ENCODE measurements around the gene SERTM2.

SERTM2 gene

DNA sequence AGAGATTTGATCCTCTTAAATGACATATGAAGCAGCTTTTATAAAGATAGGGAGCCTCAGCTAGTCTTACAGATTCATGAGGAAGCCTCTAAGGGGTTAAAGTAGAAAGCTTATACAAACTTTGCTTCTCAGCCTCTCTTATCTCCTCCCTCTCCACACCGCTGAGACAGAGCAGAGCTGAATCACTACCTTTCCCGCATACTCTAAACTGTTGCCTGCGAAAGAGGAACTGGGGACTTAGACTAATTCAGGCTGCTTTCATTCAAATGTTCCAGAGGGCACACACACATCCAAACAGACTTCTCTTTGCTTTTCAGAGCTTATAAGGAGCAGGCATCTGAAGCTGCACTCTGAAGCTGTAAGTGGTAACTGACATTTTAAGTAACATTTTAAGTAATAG lies at the start of gene SERTM2:
TSS of gene SERTM2 (plus strand) at position 169 of the 400 bp plus-strand sequence. CDS start 7,213 bp downstream, outside the sequence.
- DNase-seq (ENCODE audit: low spot score in 2 of 2) (no peak), ATAC-seq (ENCODE audit: low read depth) (peak; percentile 37)
- no peaks in the 10 kb centered on the region for H3K36me3 Mint-ChIP-seq
- H3K27ac Mint-ChIP-seq = no peak within 1 kb of the TSS
- no peaks in the 10 kb centered on the region for H3K9me3 Mint-ChIP-seq
- H3K4me3 Mint-ChIP-seq = peak within 1 kb of the TSS; percentile 11
- peaks cover 3% of the 10 kb centered on the region for H3K27me3 Mint-ChIP-seq
- no peaks in the 10 kb centered on the region for H3K4me1 Mint-ChIP-seq

- ATAC-seq (ENCODE audit: low read depth) = no peak
- Mint-ChIP-seq H3K9me3 (no peaks in the 10 kb centered on the region), H3K36me3 (no peaks in the 10 kb centered on the region), H3K4me1 (no peaks in the 10 kb centered on the region), H3K27me3 (no peaks in the 10 kb centered on the region), H3K27ac (no peak overlapping the region), H3K4me3 (no peak overlapping the region)
- DNase-seq (ENCODE audit: low spot score in 2 of 2) = no peak
Observed at GRCh38 chrX:111465669-111466068, 45.8 kb upstream of the SERTM2 start.

- DNase-seq (ENCODE audit: low spot score in 2 of 2) (no peak), ATAC-seq (ENCODE audit: low read depth) (no peak)
- Mint-ChIP-seq H3K36me3 (no peaks in the 10 kb centered on the region), H3K4me1 (no peaks in the 10 kb centered on the region), H3K9me3 (peaks cover 5% of the 10 kb centered on the region), H3K27me3 (no peaks in the 10 kb centered on the region), H3K4me3 (no peak overlapping the region), H3K27ac (no peak overlapping the region)
Observed at GRCh38 chrX:111467896-111468295, 43.5 kb upstream of the SERTM2 start.

GRCh38 chrX:111470681-111471403 lies 40.6 kb upstream of the SERTM2 start:
- H3K36me3 Mint-ChIP-seq = no peaks in the 10 kb centered on the region
- no peak for DNase-seq (ENCODE audit: low spot score in 2 of 2)

DNA sequence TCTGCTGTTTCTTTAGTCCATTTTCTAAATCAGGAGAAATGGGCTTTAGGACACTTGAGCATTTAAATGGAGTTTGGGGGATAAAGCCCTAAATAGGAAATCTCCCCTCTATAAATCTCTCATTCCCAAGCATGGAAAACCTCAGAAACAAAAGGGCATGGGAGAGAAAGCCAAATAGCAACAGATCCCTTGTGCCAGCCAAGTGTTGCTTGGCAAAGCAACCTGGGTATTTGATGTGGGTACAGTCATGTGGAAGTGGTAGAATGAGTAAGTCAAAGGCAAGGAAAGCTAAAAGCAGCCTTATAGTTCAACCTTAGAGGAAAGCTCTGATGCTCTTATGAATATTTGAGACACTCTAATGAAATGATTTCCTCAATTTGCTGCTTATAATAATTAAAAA lies 29.5 kb upstream of the SERTM2 start:
- Mint-ChIP-seq H3K4me3 (no peak overlapping the region), H3K9me3 (peaks cover 2% of the 10 kb centered on the region), H3K27me3 (no peaks in the 10 kb centered on the region), H3K36me3 (no peaks in the 10 kb centered on the region), H3K4me1 (no peaks in the 10 kb centered on the region), H3K27ac (no peak overlapping the region)
- DNase-seq (ENCODE audit: low spot score in 2 of 2) = no peak
- ATAC-seq (ENCODE audit: low read depth) = no peak

More at GRCh38 chrX:111470681-111471403, 40.6 kb upstream of the SERTM2 start:
- Mint-ChIP-seq H3K27ac (no peak overlapping the region), H3K4me3 (no peak overlapping the region), H3K4me1 (no peaks in the 10 kb centered on the region), H3K27me3 (no peaks in the 10 kb centered on the region), H3K9me3 (peaks cover 6% of the 10 kb centered on the region)
- no peak for ATAC-seq (ENCODE audit: low read depth)

- Mint-ChIP-seq H3K27me3 (no peaks in the 10 kb centered on the region), H3K9me3 (peaks cover 3% of the 10 kb centered on the region), H3K4me3 (no peak overlapping the region), H3K4me1 (no peaks in the 10 kb centered on the region), H3K36me3 (no peaks in the 10 kb centered on the region), H3K27ac (no peak overlapping the region)
- ATAC-seq (ENCODE audit: low read depth) (no peak), DNase-seq (ENCODE audit: low spot score in 2 of 2) (no peak)
Observed at GRCh38 chrX:111483135-111483534, 28.3 kb upstream of the SERTM2 start.

DNA sequence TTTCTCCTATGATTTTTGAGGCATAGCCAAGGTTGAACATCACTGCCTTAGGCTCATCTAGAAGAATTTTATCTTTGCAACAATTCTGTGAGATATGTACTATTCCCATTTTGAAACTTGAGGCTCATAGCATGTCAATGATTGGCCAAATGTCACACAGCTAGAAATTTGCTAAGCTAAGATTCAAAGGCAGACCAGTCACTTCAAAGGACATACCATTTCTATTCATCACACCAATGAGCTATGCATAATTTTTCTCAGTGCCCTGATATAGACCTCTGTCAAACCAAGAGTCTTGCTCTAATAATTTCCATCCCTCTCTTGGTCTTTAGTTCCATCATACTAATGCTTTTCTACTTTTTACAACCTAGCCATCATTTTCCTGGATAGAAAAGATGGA lies 27.6 kb upstream of the SERTM2 start:
- H3K9me3 Mint-ChIP-seq = peaks cover 4% of the 10 kb centered on the region
- no peaks in the 10 kb centered on the region for H3K27me3 Mint-ChIP-seq
- H3K4me3 Mint-ChIP-seq = no peak overlapping the region
- H3K36me3 Mint-ChIP-seq = no peaks in the 10 kb centered on the region
- no peak overlapping the region for H3K27ac Mint-ChIP-seq
- DNase-seq (ENCODE audit: low spot score in 2 of 2) = no peak
- no peaks in the 10 kb centered on the region for H3K4me1 Mint-ChIP-seq
- no peak for ATAC-seq (ENCODE audit: low read depth)

DNA sequence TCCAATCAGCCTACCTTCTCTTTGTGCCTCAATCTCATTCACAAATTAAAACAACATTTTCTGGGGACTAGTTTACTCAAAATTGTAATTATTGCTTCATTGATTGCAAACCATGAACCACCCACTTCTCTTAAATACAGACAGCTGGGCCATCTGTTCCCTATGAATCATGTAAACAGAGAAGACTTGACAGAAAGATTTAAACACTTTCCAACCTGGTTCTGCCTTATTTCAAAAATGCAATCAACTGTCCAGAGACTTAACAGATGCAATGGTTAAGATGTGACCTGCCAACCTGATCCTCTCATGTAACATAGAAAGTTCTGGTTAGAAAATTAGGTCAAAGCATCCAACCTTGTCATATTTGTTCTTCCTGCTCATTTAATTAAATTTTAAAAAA lies 20.8 kb upstream of the SERTM2 start:
- H3K9me3 Mint-ChIP-seq = peaks cover 2% of the 10 kb centered on the region
- peaks cover 3% of the 10 kb centered on the region for H3K27me3 Mint-ChIP-seq
- no peaks in the 10 kb centered on the region for H3K4me1 Mint-ChIP-seq
- H3K27ac Mint-ChIP-seq = no peak overlapping the region
- DNase-seq (ENCODE audit: low spot score in 2 of 2) = no peak
- H3K36me3 Mint-ChIP-seq = no peaks in the 10 kb centered on the region
- no peak for ATAC-seq (ENCODE audit: low read depth)
- H3K4me3 Mint-ChIP-seq = no peak overlapping the region

DNA sequence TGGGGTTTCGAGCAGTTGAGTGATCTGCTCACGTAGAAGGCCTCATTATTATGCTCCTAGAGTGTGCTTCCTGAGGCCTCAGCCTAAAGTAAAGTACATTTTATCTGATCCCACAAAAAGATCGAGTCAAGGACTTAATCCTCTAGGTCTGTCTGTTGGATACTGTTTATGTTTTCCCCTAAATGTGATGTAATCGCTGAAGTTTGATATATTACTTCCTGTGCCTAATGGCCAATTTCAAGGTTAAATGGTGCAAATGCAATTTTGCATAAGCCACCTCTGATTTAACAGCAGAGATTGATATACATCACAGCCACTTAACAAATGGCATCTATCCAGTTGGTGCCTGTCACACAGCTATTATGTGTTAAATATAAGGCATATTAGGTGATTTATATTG lies 19.4 kb upstream of the SERTM2 start:
- H3K36me3 Mint-ChIP-seq = no peaks in the 10 kb centered on the region
- H3K9me3 Mint-ChIP-seq = peaks cover 2% of the 10 kb centered on the region
- DNase-seq (ENCODE audit: low spot score in 2 of 2) (no peak), ATAC-seq (ENCODE audit: low read depth) (no peak)
- no peaks in the 10 kb centered on the region for H3K4me1 Mint-ChIP-seq
- H3K27me3 Mint-ChIP-seq = peaks cover 3% of the 10 kb centered on the region
- H3K27ac Mint-ChIP-seq = no peak overlapping the region
- H3K4me3 Mint-ChIP-seq = no peak overlapping the region

- no peaks in the 10 kb centered on the region for H3K4me1 Mint-ChIP-seq
- H3K4me3 Mint-ChIP-seq = no peak overlapping the region
- H3K27me3 Mint-ChIP-seq = peaks cover 3% of the 10 kb centered on the region
- DNase-seq (ENCODE audit: low spot score in 2 of 2) = no peak
- H3K9me3 Mint-ChIP-seq = no peaks in the 10 kb centered on the region
- H3K36me3 Mint-ChIP-seq = no peaks in the 10 kb centered on the region
- no peak overlapping the region for H3K27ac Mint-ChIP-seq
- ATAC-seq (ENCODE audit: low read depth) = no peak
Observed at GRCh38 chrX:111498538-111499103, 12.8 kb upstream of the SERTM2 start.

DNA sequence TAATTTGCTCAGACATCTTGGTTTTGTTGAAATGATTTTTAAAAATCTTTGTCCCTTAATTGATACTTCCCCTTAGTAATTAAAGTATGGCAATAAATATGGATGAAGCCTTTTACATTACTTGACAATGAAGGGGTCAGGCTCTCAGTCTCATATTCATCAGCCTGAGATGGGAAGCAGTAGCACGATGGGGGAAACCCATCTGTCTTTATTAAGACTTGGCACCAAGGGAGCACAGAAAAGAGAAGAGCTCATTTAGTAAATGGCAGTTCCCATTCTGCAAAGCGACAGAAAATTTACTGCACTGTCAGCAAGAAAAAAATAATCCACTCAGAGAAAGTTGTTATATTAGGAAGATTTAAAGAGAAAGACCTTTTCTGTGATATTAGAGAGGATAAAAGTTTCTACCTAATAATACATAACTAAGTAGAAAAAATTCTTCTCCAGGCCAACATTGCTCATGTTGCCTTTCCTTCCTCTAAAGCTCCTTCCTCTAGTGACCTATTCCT lies 7.9 kb upstream of the SERTM2 start:
- Mint-ChIP-seq H3K36me3 (no peaks in the 10 kb centered on the region), H3K27me3 (no peaks in the 10 kb centered on the region), H3K9me3 (no peaks in the 10 kb centered on the region), H3K4me1 (no peaks in the 10 kb centered on the region), H3K27ac (no peak overlapping the region), H3K4me3 (no peak overlapping the region)
- no peak for DNase-seq (ENCODE audit: low spot score in 2 of 2)
- no peak for ATAC-seq (ENCODE audit: low read depth)

- H3K27ac Mint-ChIP-seq = no peak overlapping the region
- no peak overlapping the region for H3K4me3 Mint-ChIP-seq
- no peaks in the 10 kb centered on the region for H3K9me3 Mint-ChIP-seq
- DNase-seq (ENCODE audit: low spot score in 2 of 2) (no peak), ATAC-seq (ENCODE audit: low read depth) (no peak)
- H3K4me1 Mint-ChIP-seq = no peaks in the 10 kb centered on the region
- H3K27me3 Mint-ChIP-seq = no peaks in the 10 kb centered on the region
- H3K36me3 Mint-ChIP-seq = no peaks in the 10 kb centered on the region
Observed at GRCh38 chrX:111504941-111505340, 6.5 kb upstream of the SERTM2 start.

GRCh38 chrX:111505783-111506182 lies 5.7 kb upstream of the SERTM2 start:
- no peak overlapping the region for H3K4me3 Mint-ChIP-seq
- no peaks in the 10 kb centered on the region for H3K4me1 Mint-ChIP-seq
- H3K27ac Mint-ChIP-seq = no peak overlapping the region
- ATAC-seq (ENCODE audit: low read depth) (no peak), DNase-seq (ENCODE audit: low spot score in 2 of 2) (no peak)
- H3K27me3 Mint-ChIP-seq = no peaks in the 10 kb centered on the region
- H3K9me3 Mint-ChIP-seq = no peaks in the 10 kb centered on the region
- H3K36me3 Mint-ChIP-seq = no peaks in the 10 kb centered on the region

DNA sequence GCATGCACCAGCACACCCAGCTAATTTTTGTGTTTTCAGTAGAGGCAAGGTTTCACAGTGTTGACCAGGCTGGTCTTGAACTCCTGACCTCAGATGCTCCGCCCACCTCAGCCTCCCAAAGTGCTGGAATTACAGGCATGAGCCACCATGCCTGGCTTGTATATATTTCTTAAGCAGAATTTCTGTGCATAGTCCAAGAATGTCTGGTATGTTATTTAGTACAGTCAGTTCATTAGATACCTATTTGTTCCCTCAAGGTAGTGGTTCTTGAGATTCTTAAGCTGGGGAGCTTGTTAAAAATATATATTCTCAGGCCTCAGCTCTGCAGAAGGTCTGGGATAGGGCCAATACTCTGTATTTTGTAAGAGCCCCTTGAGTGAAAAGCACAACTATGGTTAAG lies 4.6 kb upstream of the SERTM2 start:
- ATAC-seq (ENCODE audit: low read depth) = no peak
- no peak for DNase-seq (ENCODE audit: low spot score in 2 of 2)
- H3K27me3 Mint-ChIP-seq = no peaks in the 10 kb centered on the region
- H3K4me1 Mint-ChIP-seq = no peaks in the 10 kb centered on the region
- no peaks in the 10 kb centered on the region for H3K9me3 Mint-ChIP-seq
- H3K36me3 Mint-ChIP-seq = no peaks in the 10 kb centered on the region
- no peak overlapping the region for H3K4me3 Mint-ChIP-seq
- H3K27ac Mint-ChIP-seq = no peak overlapping the region

DNA sequence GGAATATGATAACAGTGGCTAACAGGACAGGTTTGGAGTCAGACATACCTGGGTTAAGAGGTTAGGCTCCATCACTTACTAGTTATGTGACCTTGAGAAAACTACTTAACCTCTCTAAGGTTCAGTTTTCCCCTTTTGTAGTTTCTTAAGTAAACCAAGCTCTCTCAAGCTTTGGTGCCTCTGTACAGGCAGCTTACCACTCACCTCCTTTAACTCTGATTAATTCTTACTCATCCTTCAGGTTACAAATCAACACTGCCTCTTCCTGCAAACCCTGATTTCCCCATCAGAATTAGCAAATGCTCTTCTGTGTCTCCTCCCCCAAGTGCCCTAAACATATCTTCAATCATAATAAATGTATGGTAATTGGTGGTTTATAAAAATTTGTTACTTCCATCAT lies 3.5 kb upstream of the SERTM2 start:
- Mint-ChIP-seq H3K9me3 (no peaks in the 10 kb centered on the region), H3K4me3 (no peak overlapping the region), H3K36me3 (no peaks in the 10 kb centered on the region), H3K27me3 (peaks cover under 1% of the 10 kb centered on the region), H3K27ac (no peak overlapping the region), H3K4me1 (no peaks in the 10 kb centered on the region)
- ATAC-seq (ENCODE audit: low read depth) = no peak
- no peak for DNase-seq (ENCODE audit: low spot score in 2 of 2)

Measured in memory B cell (primary cell).